GM12878 (cell line): ENCODE results near the gene CSRP3. TPM values are rescaled to one million over a fixed set of nuclear protein-coding genes. Genes with fewer than 3 reads are reported as not detected.

Experiments used
- ATAC-seq: fragments of 200-7000 bp; cut with Tn5 transposase; 3 replicates; pipeline ENCODE4 v1.9.1; 2020; ENCODE audit warnings: mild to moderate bottlenecking, moderate library complexity
- BruUV-seq: library from RNA; stranded (reverse); fragments of 400-500 nt; replicated peaks from 2 replicates; lab custom pipeline; 2021; lab: Mats Ljungman, UMichigan
- CTCF ChIA-PET: fragments of 300-600 bp; sonication (Branson Sonifier 250); formaldehyde crosslinking; extraction: SDS; loops from one replicate; lab custom pipeline; 2021; ENCODE audit warnings: inconsistent platforms; lab: Yijun Ruan, JAX
- POLR2A ChIA-PET: fragments of 350-600 bp; formaldehyde crosslinking; extraction: SDS; loops from one replicate; lab custom pipeline; 2021; ENCODE audit warnings: inconsistent platforms; lab: Charles Lee
- RAD21 ChIA-PET: fragments of 300-600 bp; sonication (Branson Sonifier 250); formaldehyde crosslinking; loops from one replicate; lab custom pipeline; 2023; ENCODE audit warnings: antibody characterized with exemption; ENCODE audit not compliant: unreplicated experiment; lab: Charles Lee
- SMC1A ChIA-PET: fragments of 300-600 bp; sonication (Branson Sonifier 250); formaldehyde crosslinking; loops from one replicate; lab custom pipeline; 2023; ENCODE audit not compliant: unreplicated experiment, uncharacterized antibody; lab: Charles Lee
- DNase-seq: peaks from one replicate; pipeline ENCODE4 v3.0.0-alpha.2; 2011; ENCODE audit warnings: low read depth, low spot score
- FAIRE-seq: peaks from 3 replicates; lab custom pipeline; 2011; peaks lifted over from hg19 to GRCh38; lab: Jason Lieb, UNC
- H2AFZ ChIP-seq: 2 replicates; pipeline ENCODE4 v1.6.0; 2011; ENCODE audit warnings: low read depth, low read length, control low read depth; ENCODE audit not compliant: control insufficient read depth
- H3K27ac ChIP-seq: 2 replicates; pipeline ENCODE4 v1.5.1; 2011; ENCODE audit warnings: control low read depth; ENCODE audit not compliant: control insufficient read depth, insufficient read depth
- H3K27me3 ChIP-seq, 2 experiments: replicated peaks in 1 of 2; 2 replicates each; pipeline versions ENCODE4 v1.6.0 to v1.6.1; 2011; ENCODE audit warnings: low read length in 1 of 2; ENCODE audit not compliant: control insufficient read depth in 2 of 2, insufficient read depth in 2 of 2
- H3K36me3 ChIP-seq, 2 experiments: 2 replicates each; pipeline ENCODE4 v1.5.1; 2011; ENCODE audit warnings: low read length in 1 of 2; ENCODE audit not compliant: control insufficient read depth in 2 of 2, insufficient read depth in 2 of 2
- H3K4me1 ChIP-seq: 2 replicates; pipeline ENCODE4 v1.6.1; 2011; ENCODE audit warnings: mild to moderate bottlenecking, low read length, moderate library complexity, mixed read lengths; ENCODE audit not compliant: control insufficient read depth, insufficient read depth
- H3K4me2 ChIP-seq: 2 replicates; pipeline ENCODE4 v1.6.0; 2011; ENCODE audit warnings: control low read depth; ENCODE audit not compliant: control insufficient read depth, insufficient read depth
- H3K4me3 ChIP-seq: fragments of 200-600 bp; sonication (generic); 2 replicates; pipeline ENCODE4 v1.5.1; 2016
- H3K79me2 ChIP-seq: 2 replicates; pipeline ENCODE4 v1.6.0; 2011; ENCODE audit warnings: low read length; ENCODE audit not compliant: control insufficient read depth, insufficient read depth
- H3K9ac ChIP-seq: 2 replicates; pipeline ENCODE4 v1.8.0; 2011; ENCODE audit warnings: low read length, control low read depth, mixed read lengths; ENCODE audit not compliant: control insufficient read depth, insufficient read depth
- H3K9me3 ChIP-seq: replicated peaks from 3 replicates; pipeline ENCODE4 v1.5.1; 2011; ENCODE audit warnings: mild to moderate bottlenecking, low read length; ENCODE audit not compliant: control insufficient read depth, insufficient read depth
- H4K20me1 ChIP-seq: 2 replicates; pipeline ENCODE4 v1.6.0; 2011; ENCODE audit not compliant: control insufficient read depth, insufficient read depth
- ATF7 ChIP-seq: fragments of 450-650 bp; IDR thresholded peaks from 2 replicates; pipeline ENCODE4 v1.6.1; 2016; ENCODE audit warnings: low read depth, mild to moderate bottlenecking
- DPF2 ChIP-seq: fragments of 450-650 bp; IDR thresholded peaks from 2 replicates; pipeline ENCODE4 v1.6.1; 2017; ENCODE audit warnings: mild to moderate bottlenecking
- HCFC1 ChIP-seq: fragments of 150-350 bp; IDR thresholded peaks from 2 replicates; pipeline ENCODE4 v1.6.1; 2014; ENCODE audit warnings: low read length
- NFYA ChIP-seq: IDR thresholded peaks from 2 replicates; pipeline ENCODE4 v1.6.1; 2011; ENCODE audit warnings: low read depth, mild to moderate bottlenecking, low read length, improper control_type of control experiment, borderline replicate concordance
- SIN3A ChIP-seq: IDR thresholded peaks from 2 replicates; pipeline ENCODE4 v1.6.1; 2012; ENCODE audit warnings: low read depth, low read length, improper control_type of control experiment
- WGBS: methylation state at CpG from one replicate; pipeline ENCODE4 v1.1.6; 2016; ENCODE audit warnings: low lambda C conversion rate; ENCODE audit not compliant: insufficient replicate concordance, insufficient coverage; ENCODE audit errors: missing lambda C conversion rate; 5-methylcytosine and 5-hydroxymethylcytosine counted together
- in situ Hi-C: fragments of 300-500 bp; cut with MboI; formaldehyde crosslinking; loops from 9 replicates; pipeline ENCODE4 v1.14.3; 2018; ENCODE audit warnings: mixed read lengths
- intact Hi-C: fragments of 100-400 bp; cut with micrococcal nuclease; formaldehyde crosslinking; loops from one replicate; pipeline ENCODE4 v1.14.2; 2022; ENCODE audit not compliant: unreplicated experiment
- polyA plus RNA-seq, 11 experiments: library from polyadenylated mRNA; depleted of rRNA in 4 of 11; unstranded in 6 of 11; stranded (reverse) in 5 of 11; fragments of >200 nt; fragmentation: Nextera tagmentation in 4 of 11; fragmentation: Illumina TruSeq in 1 of 11; extraction: Ambion mirVana in 4 of 11; extraction: Trizol in 1 of 11; gene quantifications; 1 replicate in 1 of 11; 2 replicates in 10 of 11; pipeline versions ENCODE4 v1.2.1 to v1.2.3, GENCODE V29; 2011 to 2016; ENCODE audit warnings: inconsistent platforms in 2 of 11, missing spikeins in 2 of 11, low read depth in 1 of 11
- total RNA-seq, 4 experiments: library from RNA; depleted of rRNA in 3 of 4; stranded (reverse); fragments of >200 nt in 3 of 4; fragmentation: Illumina TruSeq in 1 of 4; extraction: Trizol in 1 of 4; gene quantifications; 2 replicates each; pipeline versions ENCODE4 v1.2.1 to v1.2.3, GENCODE V29; 2013 to 2021
- TF ChIP-seq, protein P1 (sequence below): fragments of 450-650 bp; IDR thresholded peaks from 2 replicates; pipeline ENCODE4 v1.6.1; 2017; ENCODE audit warnings: borderline replicate concordance
- TF ChIP-seq, protein P2 (sequence below): fragments of 450-650 bp; IDR thresholded peaks from 2 replicates; pipeline ENCODE4 v1.6.1; 2016; ENCODE audit warnings: mild to moderate bottlenecking
- TF ChIP-seq, protein P3 (sequence below), 3 experiments: IDR thresholded peaks in 2 of 3; conservative IDR thresholded peaks in 1 of 3; 2 replicates each; pipeline ENCODE4 v1.5.1; 2011; ENCODE audit warnings: low read depth in 3 of 3, low read length in 3 of 3, mild to moderate bottlenecking in 3 of 3, control low read depth in 2 of 3, moderate library complexity in 2 of 3, inconsistent platforms in 1 of 3, mixed read lengths in 1 of 3; ENCODE audit not compliant: control insufficient read depth in 2 of 3, insufficient read depth in 1 of 3; ENCODE audit errors: extremely low read depth in 1 of 3
- TF ChIP-seq, protein P4 (sequence below): fragments of 450-650 bp; IDR thresholded peaks from 2 replicates; pipeline ENCODE4 v1.6.1; 2017; ENCODE audit warnings: mild to moderate bottlenecking, moderate library complexity

The CSRP3 gene
- total and polyA plus RNA-seq, 10 of the 15 experiments (the other 5 are each of a cell fraction or from before 2014, with no cell fraction given), result not detected

DNA sequence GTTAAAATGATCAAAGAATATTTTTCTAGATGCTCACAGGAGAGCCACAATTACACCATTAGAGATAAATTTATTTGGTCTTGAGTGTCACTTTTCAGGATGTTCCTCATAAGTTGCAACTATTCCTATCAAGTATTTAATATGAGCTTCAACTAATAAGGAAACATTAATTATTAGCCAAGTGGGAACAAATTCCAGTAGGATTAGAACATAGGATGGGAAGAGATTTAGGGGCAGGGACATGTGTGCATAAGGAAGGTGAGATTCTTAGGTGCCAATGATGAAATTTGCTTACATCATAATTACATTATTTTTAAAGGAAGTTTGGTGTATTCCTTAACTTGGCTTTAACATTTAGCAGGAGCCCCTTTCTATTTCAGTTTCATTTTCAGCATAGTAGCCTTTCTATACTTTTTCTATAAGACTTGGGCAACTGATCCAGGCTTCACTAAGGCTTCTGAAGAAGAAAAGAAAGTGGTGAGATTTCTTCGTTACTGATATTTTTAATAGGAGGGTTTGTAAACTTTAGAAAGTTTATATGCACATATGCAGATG, 38.8 kb downstream of the CSRP3 start:
- Histone ChIP-seq H3K4me1 (no peaks in the 10 kb centered on the region), H2AFZ (no peak overlapping the region), H3K27ac (no peak overlapping the region), H3K79me2 (no peaks in the 10 kb centered on the region), H4K20me1 (no peaks in the 10 kb centered on the region), H3K4me3 (no peak overlapping the region), H3K4me2 (no peak overlapping the region), H3K9ac (no peak overlapping the region), H3K36me3 (peaks cover 1 to 18% of the 10 kb centered on the region in 2 experiments), H3K9me3 (no peaks in the 10 kb centered on the region), H3K27me3 (no peaks in the 10 kb centered on the region)
- no peak for ATAC-seq
- SMC1A ChIA-PET, result interaction anchor here (1.0 to 1.3 kb wide), 2 partner anchors 9 kb away, joined by 3 read pairs; no protein-coding TSS in a partner anchor
- in situ Hi-C loops, result no loop called here
- 100% methylated on average over 1 of the region's 1 CpG for WGBS
- no peak for FAIRE-seq
- POLR2A ChIA-PET, result no interaction called here
- no TSS peak for BruUV-seq
- no peak for DNase-seq
- RAD21 ChIA-PET, result no interaction called here
- intact Hi-C loops, result no loop called here
- CTCF ChIA-PET, result interaction anchor here (0.7 to 1.1 kb wide), 3 partner anchors 9 to 86 kb away, joined by 3 to 4 read pairs (median 3); no protein-coding TSS in a partner anchor
- no peak for TF ChIP-seq SIN3A
- TF ChIP-seq, protein P1, sequence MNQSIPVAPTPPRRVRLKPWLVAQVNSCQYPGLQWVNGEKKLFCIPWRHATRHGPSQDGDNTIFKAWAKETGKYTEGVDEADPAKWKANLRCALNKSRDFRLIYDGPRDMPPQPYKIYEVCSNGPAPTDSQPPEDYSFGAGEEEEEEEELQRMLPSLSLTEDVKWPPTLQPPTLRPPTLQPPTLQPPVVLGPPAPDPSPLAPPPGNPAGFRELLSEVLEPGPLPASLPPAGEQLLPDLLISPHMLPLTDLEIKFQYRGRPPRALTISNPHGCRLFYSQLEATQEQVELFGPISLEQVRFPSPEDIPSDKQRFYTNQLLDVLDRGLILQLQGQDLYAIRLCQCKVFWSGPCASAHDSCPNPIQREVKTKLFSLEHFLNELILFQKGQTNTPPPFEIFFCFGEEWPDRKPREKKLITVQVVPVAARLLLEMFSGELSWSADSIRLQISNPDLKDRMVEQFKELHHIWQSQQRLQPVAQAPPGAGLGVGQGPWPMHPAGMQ, result no peak
- TF ChIP-seq ATF7, result no peak
- no peak for TF ChIP-seq NFYA
- no peak for TF ChIP-seq HCFC1
- TF ChIP-seq, protein P2, sequence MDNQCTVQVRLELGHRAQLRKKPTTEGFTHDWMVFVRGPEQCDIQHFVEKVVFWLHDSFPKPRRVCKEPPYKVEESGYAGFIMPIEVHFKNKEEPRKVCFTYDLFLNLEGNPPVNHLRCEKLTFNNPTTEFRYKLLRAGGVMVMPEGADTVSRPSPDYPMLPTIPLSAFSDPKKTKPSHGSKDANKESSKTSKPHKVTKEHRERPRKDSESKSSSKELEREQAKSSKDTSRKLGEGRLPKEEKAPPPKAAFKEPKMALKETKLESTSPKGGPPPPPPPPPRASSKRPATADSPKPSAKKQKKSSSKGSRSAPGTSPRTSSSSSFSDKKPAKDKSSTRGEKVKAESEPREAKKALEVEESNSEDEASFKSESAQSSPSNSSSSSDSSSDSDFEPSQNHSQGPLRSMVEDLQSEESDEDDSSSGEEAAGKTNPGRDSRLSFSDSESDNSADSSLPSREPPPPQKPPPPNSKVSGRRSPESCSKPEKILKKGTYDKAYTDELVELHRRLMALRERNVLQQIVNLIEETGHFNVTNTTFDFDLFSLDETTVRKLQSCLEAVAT, result no peak
- TF ChIP-seq, protein P3, sequence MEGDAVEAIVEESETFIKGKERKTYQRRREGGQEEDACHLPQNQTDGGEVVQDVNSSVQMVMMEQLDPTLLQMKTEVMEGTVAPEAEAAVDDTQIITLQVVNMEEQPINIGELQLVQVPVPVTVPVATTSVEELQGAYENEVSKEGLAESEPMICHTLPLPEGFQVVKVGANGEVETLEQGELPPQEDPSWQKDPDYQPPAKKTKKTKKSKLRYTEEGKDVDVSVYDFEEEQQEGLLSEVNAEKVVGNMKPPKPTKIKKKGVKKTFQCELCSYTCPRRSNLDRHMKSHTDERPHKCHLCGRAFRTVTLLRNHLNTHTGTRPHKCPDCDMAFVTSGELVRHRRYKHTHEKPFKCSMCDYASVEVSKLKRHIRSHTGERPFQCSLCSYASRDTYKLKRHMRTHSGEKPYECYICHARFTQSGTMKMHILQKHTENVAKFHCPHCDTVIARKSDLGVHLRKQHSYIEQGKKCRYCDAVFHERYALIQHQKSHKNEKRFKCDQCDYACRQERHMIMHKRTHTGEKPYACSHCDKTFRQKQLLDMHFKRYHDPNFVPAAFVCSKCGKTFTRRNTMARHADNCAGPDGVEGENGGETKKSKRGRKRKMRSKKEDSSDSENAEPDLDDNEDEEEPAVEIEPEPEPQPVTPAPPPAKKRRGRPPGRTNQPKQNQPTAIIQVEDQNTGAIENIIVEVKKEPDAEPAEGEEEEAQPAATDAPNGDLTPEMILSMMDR (IDR thresholded peaks at IDR 0.05 in 2 of 3, conservative IDR thresholded peaks at IDR 0.05 in 1 of 3; ENCODE audit: control insufficient read depth in 2 of 3, extremely low read depth in 1 of 3, insufficient read depth in 1 of 3, low read depth in 3 of 3, low read length in 3 of 3), result no peak
- TF ChIP-seq DPF2, result no peak
- TF ChIP-seq, protein P4, sequence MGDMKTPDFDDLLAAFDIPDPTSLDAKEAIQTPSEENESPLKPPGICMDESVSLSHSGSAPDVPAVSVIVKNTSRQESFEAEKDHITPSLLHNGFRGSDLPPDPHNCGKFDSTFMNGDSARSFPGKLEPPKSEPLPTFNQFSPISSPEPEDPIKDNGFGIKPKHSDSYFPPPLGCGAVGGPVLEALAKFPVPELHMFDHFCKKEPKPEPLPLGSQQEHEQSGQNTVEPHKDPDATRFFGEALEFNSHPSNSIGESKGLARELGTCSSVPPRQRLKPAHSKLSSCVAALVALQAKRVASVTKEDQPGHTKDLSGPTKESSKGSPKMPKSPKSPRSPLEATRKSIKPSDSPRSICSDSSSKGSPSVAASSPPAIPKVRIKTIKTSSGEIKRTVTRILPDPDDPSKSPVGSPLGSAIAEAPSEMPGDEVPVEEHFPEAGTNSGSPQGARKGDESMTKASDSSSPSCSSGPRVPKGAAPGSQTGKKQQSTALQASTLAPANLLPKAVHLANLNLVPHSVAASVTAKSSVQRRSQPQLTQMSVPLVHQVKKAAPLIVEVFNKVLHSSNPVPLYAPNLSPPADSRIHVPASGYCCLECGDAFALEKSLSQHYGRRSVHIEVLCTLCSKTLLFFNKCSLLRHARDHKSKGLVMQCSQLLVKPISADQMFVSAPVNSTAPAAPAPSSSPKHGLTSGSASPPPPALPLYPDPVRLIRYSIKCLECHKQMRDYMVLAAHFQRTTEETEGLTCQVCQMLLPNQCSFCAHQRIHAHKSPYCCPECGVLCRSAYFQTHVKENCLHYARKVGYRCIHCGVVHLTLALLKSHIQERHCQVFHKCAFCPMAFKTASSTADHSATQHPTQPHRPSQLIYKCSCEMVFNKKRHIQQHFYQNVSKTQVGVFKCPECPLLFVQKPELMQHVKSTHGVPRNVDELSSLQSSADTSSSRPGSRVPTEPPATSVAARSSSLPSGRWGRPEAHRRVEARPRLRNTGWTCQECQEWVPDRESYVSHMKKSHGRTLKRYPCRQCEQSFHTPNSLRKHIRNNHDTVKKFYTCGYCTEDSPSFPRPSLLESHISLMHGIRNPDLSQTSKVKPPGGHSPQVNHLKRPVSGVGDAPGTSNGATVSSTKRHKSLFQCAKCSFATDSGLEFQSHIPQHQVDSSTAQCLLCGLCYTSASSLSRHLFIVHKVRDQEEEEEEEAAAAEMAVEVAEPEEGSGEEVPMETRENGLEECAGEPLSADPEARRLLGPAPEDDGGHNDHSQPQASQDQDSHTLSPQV, result no peak
